KOPT-K1 (cell line): ENCODE data around the gene EFNB1.

Source experiments
- H3K27ac ChIP-seq: fragments of 200-600 bp; sonication (generic); 2 replicates; pipeline ENCODE4 v1.5.1; 2016; ENCODE audit warnings: antibody characterized with exemption, mild to moderate bottlenecking, low read depth, low read length; ENCODE audit not compliant: poor library complexity, severe bottlenecking
- H3K36me3 ChIP-seq: fragments of 200-600 bp; sonication (generic); 2 replicates; pipeline ENCODE4 v1.5.1; 2017; ENCODE audit warnings: antibody characterized with exemption, mild to moderate bottlenecking, low read length, moderate library complexity; ENCODE audit not compliant: insufficient read depth
- H3K9me3 ChIP-seq: fragments of 200-600 bp; sonication (generic); 2 replicates; pipeline ENCODE4 v1.5.1; 2017; ENCODE audit warnings: antibody characterized with exemption, low read length, mild to moderate bottlenecking; ENCODE audit not compliant: insufficient read depth, poor library complexity, severe bottlenecking

The EFNB1 gene

GRCh38 chrX:68823413-68824151, 5.2 kb upstream of the EFNB1 start:
- Histone ChIP-seq H3K9me3 (no peaks in the 10 kb centered on the region), H3K27ac (no peak overlapping the region), H3K36me3 (no peaks in the 10 kb centered on the region)

DNA sequence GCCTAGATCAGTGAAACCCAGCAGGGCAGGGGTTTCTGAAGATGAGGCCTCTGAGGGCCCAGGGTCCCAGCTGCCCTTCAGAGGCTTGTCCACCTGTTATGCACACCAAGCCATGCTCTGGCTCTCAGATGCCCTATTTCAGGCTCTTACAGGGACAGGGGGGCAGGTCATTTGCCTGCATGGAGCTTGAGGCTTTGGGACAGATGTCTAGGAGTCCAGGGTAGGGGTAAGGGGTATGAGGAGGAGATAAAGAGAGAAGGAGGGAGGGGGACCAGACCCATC, 4.7 kb upstream of the EFNB1 start:
- H3K36me3 ChIP-seq: no peaks in the 10 kb centered on the region
- H3K9me3 ChIP-seq: no peaks in the 10 kb centered on the region
- no peak overlapping the region for H3K27ac ChIP-seq

GRCh38 chrX:68824565-68825125, 4.2 kb upstream of the EFNB1 start:
- Histone ChIP-seq H3K27ac (no peak overlapping the region), H3K36me3 (no peaks in the 10 kb centered on the region), H3K9me3 (no peaks in the 10 kb centered on the region)

DNA sequence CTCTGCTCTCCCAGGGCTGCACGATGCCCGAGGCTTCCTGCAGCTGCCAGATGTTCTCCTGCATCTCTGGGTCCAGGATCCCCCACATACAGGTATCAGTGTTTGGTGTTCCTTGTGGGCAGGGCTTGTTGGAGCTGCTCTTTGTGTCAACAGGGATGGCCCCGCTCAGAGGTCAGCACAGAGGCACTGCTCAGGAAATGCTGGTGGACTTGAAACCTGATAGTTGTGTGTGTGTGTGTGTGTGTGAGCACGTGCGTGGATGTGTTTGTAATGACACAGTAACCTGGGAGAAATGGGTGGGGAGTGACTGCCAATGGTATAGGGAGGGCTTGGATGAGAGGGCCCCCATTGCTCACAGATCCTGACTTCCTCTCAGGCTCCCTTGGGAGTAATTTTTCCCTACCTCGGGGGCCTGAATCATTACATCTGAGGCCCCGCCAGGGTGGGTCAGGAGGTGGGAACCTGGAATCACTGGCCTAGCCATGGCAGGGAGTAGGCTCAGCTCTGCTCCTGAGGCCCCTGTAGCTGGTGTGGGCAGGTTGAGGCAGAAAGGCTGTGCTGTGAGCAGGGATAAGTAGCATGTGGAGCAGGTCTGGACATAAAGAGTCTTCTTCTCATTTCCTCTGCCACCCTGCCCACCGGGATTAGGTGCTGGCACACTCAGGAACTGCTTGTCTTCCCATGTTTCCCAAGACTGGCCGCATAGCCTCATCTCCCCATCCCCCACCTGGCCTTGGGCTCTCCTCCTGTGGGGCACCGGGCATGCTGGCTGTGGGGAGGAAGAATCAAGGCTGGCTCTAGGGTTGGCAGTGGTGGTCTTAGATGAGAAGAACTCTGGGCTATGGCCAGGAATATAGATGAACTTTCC, 2.5 kb upstream of the EFNB1 start:
- Histone ChIP-seq H3K36me3 (no peaks in the 10 kb centered on the region), H3K27ac (no peak overlapping the region), H3K9me3 (no peaks in the 10 kb centered on the region)

GRCh38 chrX:68827256-68827655, 1.6 kb upstream of the EFNB1 start:
- H3K9me3 ChIP-seq: no peaks in the 10 kb centered on the region
- no peaks in the 10 kb centered on the region for H3K36me3 ChIP-seq
- H3K27ac ChIP-seq: no peak overlapping the region

GRCh38 chrX:68827848-68828624, 785 bp upstream of the EFNB1 start:
- H3K27ac ChIP-seq: no peak overlapping the region
- no peaks in the 10 kb centered on the region for H3K36me3 ChIP-seq
- no peaks in the 10 kb centered on the region for H3K9me3 ChIP-seq

DNA sequence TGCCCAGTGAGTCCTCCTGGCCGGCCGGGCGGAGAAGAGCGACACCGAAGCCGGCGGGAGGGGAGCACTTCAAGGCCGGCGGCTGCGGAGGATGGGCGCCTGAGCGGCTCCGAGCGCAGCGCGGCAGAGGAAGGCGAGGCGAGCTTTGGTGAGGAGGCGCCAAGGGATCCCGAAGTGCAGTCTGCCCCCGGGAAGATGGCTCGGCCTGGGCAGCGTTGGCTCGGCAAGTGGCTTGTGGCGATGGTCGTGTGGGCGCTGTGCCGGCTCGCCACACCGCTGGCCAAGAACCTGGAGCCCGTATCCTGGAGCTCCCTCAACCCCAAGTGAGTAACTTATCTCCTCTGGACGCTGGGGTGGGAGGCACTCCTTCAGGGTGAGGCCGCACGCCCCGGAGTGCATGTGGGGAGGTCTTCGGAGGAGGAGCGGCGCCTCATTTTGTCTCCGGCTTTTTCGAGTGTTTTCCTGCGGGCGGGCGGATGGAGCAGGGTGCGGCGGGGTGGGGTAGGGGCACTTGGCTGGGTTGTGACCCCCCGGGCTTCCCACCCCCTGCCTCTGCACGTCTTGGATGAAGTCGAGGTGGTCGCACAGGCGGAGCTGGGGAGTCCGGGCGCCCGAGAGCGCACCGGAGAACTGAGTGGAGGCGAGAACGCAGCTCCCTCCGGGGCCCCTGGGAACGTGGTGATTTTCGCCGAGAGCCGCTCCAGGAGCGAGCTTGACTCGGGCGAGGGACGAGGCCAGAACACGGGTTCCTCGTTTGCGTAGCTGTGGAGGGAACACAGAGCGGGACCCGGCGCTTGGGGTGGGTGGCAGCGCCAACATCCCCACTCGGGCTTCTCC, 979 bp downstream of the EFNB1 start:
- Histone ChIP-seq H3K27ac (no peak overlapping the region), H3K36me3 (no peaks in the 10 kb centered on the region), H3K9me3 (no peaks in the 10 kb centered on the region)

DNA sequence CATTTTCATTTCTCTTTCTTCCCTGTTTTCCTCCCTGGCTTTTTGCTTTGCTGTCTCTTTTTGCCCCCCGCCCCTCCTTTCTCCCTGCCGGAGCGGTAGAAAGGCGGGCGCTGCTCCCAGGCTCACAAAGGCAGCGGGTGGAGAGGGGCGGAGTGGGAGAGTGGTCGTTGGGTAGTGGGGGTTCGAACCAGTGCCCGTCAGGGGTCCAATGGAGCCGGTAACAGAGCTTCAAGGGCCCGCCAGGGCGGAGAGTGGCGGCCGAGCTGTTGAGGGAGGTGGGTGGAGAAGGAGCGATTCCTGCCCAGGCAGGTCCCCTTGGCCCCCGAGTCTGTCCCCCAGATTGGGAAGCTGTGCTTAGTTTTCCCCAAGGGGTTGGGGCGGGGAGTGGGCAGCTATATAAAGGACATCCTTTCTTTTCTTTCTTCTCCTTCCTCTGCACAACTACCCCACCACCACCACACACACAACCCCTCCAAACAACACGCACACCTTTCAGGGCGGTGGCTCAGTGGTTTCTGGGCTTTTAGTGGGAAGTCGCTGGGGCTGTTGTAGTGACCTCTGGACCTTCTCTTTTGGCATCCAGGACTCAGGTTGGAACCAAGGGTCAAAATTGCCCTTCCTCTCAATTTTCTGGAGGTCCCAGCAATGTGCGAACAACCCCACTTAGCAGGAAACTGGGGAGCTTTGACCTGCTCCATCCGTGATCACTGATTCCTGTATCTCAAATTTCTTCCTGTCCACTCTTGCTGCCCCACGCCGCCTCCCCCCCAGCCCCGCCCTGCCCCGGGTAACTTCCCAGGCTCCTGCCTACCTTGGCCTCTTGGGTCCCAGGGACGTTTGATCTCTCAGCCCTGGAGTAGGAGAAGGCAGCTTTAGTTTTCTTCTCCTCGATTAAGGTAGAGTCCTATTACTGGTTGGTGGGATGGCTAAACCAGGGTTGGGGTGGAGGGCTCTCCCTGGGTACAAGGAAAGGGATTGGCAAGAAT, 1.9 kb downstream of the EFNB1 start:
- Histone ChIP-seq H3K36me3 (no peaks in the 10 kb centered on the region), H3K9me3 (no peaks in the 10 kb centered on the region), H3K27ac (no peak overlapping the region)

GRCh38 chrX:68831405-68832100, 2.7 kb downstream of the EFNB1 start:
- no peaks in the 10 kb centered on the region for H3K36me3 ChIP-seq
- H3K9me3 ChIP-seq: no peaks in the 10 kb centered on the region
- H3K27ac ChIP-seq: no peak overlapping the region

- H3K27ac ChIP-seq: no peak overlapping the region
- no peaks in the 10 kb centered on the region for H3K9me3 ChIP-seq
- H3K36me3 ChIP-seq: no peaks in the 10 kb centered on the region
These were observed 3.2 kb downstream of the EFNB1 start for GRCh38 chrX:68832101-68832416.

GRCh38 chrX:68832516-68833447, 4.0 kb downstream of the EFNB1 start:
- no peaks in the 10 kb centered on the region for H3K9me3 ChIP-seq
- H3K27ac ChIP-seq: no peak overlapping the region

DNA sequence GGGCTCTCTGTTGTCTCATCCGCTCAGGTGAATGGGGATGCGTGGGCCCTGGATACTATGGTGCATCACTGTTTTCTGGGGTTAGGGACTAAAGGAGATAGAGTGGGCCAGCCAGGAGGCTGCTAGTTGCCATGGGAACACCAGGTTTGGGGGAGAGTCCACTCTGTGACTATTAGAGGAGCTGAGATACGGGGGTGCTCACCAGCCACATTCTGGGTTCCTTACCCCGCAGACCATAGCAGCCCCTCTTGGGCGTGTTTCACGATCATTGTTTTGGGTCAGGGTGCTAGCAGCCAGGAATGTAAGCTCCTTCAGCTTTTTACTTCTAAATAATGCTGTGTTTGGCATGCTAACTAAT, 4.6 kb downstream of the EFNB1 start:
- Histone ChIP-seq H3K36me3 (no peaks in the 10 kb centered on the region), H3K9me3 (no peaks in the 10 kb centered on the region), H3K27ac (no peak overlapping the region)

More at GRCh38 chrX:68832516-68833447, 4.0 kb downstream of the EFNB1 start:
- no peaks in the 10 kb centered on the region for H3K36me3 ChIP-seq
